Measurements from ENCODE around the gene MAST3. TPM values are rescaled to one million over a fixed set of nuclear protein-coding genes. Genes with fewer than 3 reads are reported as not detected.

MAST3 gene
- polyA plus RNA-seq, 1 donor from 2014 or later: 2.3 TPM

- H3K36me3 ChIP-seq (ENCODE audit: insufficient read depth, low read length): no peaks in the 10 kb centered on the region
- no peaks in the 10 kb centered on the region for H3K27me3 ChIP-seq (ENCODE audit: insufficient read depth, low read depth, low read length)
- no peak overlapping the region for H2AFZ ChIP-seq (ENCODE audit: low read depth, low read length)
- no peak overlapping the region for H3K4me2 ChIP-seq (ENCODE audit: low read length)
- H3K27ac ChIP-seq (ENCODE audit: low read length): no peak overlapping the region
- H3K9me3 ChIP-seq (ENCODE audit: low read length): no peaks in the 10 kb centered on the region
- H4K20me1 ChIP-seq (ENCODE audit: insufficient read depth): no peaks in the 10 kb centered on the region
- no peak overlapping the region for H3K9ac ChIP-seq (ENCODE audit: low read length)
- no peak overlapping the region for H3K4me3 ChIP-seq (ENCODE audit: low read length)
- TF ChIP-seq SMC3 (conservative IDR thresholded peaks at IDR 0.05; ENCODE audit: poor library complexity) (no peak), TAF1 (IDR thresholded peaks at IDR 0.05; ENCODE audit: low read depth) (no peak), EP300 (conservative IDR thresholded peaks at IDR 0.05; ENCODE audit: poor library complexity, severe bottlenecking) (no peak)
- no peaks in the 10 kb centered on the region for H3F3A ChIP-seq (ENCODE audit: insufficient read depth, low read length, poor library complexity, severe bottlenecking)
- no peaks in the 10 kb centered on the region for H3K9me2 ChIP-seq (ENCODE audit: insufficient read depth, low read length)
- peaks cover 5% of the 10 kb centered on the region for H3K79me2 ChIP-seq (replicated peaks; ENCODE audit: insufficient read depth, low read length)
Measured at GRCh38 chr19:18155095-18156087, 57.8 kb downstream of the MAST3 start.

- no peak overlapping the region for H3K9ac ChIP-seq (ENCODE audit: low read length)
- H3K79me2 ChIP-seq (replicated peaks; ENCODE audit: insufficient read depth, low read length): peaks cover 5% of the 10 kb centered on the region
- H3K9me3 ChIP-seq (ENCODE audit: low read length): no peaks in the 10 kb centered on the region
- H3K4me2 ChIP-seq (ENCODE audit: low read length): no peak overlapping the region
- H3K27ac ChIP-seq (ENCODE audit: low read length): no peak overlapping the region
- no peak overlapping the region for H2AFZ ChIP-seq (ENCODE audit: low read depth, low read length)
- H3K36me3 ChIP-seq (ENCODE audit: insufficient read depth, low read length): no peaks in the 10 kb centered on the region
- H3K4me3 ChIP-seq (ENCODE audit: low read length): no peak overlapping the region
- H4K20me1 ChIP-seq (ENCODE audit: insufficient read depth): no peaks in the 10 kb centered on the region
- no peak for TF ChIP-seq RAD21 (conservative IDR thresholded peaks at IDR 0.05)
- TF ChIP-seq SMC3 (conservative IDR thresholded peaks at IDR 0.05; ENCODE audit: poor library complexity): no peak
- TF ChIP-seq EZH2 (IDR thresholded peaks at IDR 0.05; ENCODE audit: borderline replicate concordance, insufficient read depth, low read length, poor library complexity, severe bottlenecking): no peak
- TF ChIP-seq POLR2AphosphoS5 (IDR thresholded peaks at IDR 0.05): no peak
- TF ChIP-seq CTCF (IDR thresholded peaks at IDR 0.05; ENCODE audit: poor library complexity, severe bottlenecking): no peak
- no peak for TF ChIP-seq EP300 (conservative IDR thresholded peaks at IDR 0.05; ENCODE audit: poor library complexity, severe bottlenecking)
- TF ChIP-seq REST (IDR thresholded peaks at IDR 0.05; ENCODE audit: borderline replicate concordance): no peak
- TF ChIP-seq TAF1 (IDR thresholded peaks at IDR 0.05; ENCODE audit: low read depth): no peak
- TF ChIP-seq MXI1 (conservative IDR thresholded peaks at IDR 0.05; ENCODE audit: poor library complexity, severe bottlenecking): no peak
- no peaks in the 10 kb centered on the region for H3K9me2 ChIP-seq (ENCODE audit: insufficient read depth, low read length)
- H3K27me3 ChIP-seq (ENCODE audit: insufficient read depth, low read depth, low read length): no peaks in the 10 kb centered on the region
- no peaks in the 10 kb centered on the region for H3F3A ChIP-seq (ENCODE audit: insufficient read depth, low read length, poor library complexity, severe bottlenecking)
Measured at GRCh38 chr19:18156268-18156667, 58.7 kb downstream of the MAST3 start.
